NCI-H2107 treated with DMSO at 0.1 percent for 48 hours (cell line): ENCODE data around the gene ZNF598.
A peak's percentile ranks its signal among the peaks of the same experiment; 100 is the strongest.

Experiments used
- DNase-seq: peaks from one replicate; lab custom pipeline; 2025; ENCODE audit not compliant: unreplicated experiment; lab: John Stamatoyannopoulos, UW

The ZNF598 gene

DNA sequence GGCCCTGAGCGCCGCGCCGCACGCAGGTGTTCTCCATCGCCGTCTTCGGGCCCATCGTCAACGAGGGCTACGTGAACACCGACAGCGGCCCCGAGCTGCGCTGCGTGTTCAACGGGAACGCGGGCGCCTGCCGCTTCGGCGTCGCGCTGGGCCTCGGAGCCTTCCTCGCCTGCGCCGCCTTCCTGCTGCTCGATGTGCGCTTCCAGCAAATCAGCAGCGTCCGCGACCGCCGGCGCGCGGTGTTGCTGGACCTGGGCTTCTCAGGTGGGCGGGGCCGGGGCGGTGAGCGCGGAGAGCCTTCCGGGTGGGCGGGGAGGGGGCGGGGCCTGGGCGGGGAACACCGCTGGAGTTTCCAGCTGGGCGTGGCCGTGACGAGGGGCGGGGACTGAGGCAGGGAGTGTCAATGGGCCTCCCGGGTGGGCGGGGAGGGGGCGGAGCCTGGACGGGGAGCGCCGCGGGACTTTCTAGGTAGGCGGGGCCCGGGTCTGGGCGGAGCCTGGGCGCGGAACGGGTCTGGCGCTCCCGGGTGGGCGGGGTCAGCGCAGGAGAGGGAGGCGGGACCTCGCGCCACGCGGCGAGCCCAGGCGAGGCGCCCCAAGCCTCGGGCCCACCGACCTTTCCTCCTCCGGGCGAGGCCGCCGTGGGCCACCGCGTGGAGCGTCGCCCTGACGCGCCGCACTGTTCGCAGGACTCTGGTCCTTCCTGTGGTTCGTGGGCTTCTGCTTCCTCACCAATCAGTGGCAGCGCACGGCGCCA is 17.5 kb downstream of the ZNF598 start:
- no peak for DNase-seq

DNA sequence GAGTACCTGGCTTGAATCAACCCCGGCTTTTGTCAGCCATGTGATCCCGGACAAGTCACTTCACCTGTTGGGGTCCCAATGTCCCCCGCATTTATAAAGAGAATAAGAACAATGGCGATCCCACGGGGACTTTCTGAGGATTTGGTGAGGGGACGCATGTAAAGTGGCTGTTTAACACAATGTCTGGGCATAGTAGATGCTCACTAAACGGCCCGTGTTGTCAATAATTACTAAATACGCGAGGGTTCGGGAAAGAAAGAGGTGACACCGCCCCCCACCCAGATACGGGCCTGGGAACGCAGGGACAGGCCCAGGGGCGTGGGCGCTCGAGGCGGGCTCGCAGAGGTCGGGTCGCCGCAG is 18.1 kb downstream of the ZNF598 start:
- no peak for DNase-seq

DNA sequence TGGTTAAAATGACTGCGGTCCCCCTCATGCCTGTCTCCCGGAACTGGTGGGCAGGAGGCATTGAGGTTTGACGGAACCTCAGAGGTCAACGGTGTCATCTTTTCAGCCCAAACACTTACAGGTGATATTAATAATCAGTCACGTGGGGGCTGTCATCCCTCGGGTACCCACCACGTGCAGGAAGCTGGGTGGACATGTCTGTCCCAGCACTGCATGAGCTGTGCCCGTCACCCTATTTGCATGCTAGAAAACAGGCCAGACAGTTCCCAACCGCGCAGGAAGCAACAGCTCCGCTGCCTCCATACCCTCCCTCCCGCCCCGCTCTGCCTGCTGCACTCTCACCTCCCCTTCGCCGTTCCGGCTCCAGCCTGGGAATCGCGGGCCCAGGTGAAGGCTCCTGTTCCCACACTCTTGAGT is 18.5 kb downstream of the ZNF598 start:
- no peak for DNase-seq

DNA sequence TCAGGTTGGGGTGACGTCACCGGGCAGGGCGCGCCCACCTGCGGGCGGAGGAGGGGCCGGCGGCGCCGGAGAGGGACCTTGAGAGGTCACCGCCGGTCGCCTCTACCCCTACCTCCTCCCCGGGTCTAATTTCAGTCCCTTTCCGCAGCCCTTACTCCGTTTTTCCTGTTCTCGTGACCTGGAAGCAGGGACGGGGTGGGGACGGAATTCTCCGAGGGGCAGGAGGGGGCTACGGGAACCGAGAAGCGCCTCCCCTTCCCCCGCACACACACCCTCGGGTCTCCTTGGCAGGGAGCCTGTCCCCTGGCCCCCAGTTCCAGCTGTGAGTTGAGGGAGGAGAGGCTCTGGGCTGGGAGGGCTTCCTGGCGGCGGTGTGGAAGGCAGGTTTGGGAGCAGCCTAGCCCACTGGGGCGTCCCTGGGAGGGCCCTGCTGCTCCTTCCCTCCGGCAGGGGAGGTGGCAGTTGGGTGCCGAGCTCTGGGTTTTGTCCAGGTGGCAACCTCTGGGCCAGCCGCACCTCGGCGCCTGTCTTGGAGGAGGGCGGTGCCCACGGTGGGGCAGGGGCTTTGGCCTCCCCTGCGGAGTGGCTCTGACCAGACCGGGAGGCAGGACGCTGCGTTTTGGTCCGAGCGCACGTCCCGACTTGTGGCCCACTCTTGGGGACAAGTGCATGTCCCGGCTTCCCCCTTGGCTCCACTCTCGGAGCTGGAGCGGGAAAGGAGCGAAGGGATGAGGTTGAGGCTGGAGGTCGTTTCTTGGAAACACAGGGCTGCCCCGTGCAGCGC is 19.1 kb downstream of the ZNF598 start:
- DNase-seq, result no peak

DNA sequence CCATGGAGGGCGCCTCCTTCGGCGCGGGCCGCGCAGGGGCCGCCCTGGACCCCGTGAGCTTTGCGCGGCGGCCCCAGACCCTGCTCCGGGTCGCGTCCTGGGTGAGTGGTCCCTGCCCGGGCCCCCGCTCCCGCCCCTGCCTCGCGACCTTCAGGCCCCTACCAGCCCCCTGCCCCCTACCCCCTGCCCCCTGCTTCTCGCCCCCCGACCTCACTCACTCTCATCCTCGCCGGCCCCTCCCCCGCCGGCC is 19.6 kb downstream of the ZNF598 start:
- no peak for DNase-seq

DNA sequence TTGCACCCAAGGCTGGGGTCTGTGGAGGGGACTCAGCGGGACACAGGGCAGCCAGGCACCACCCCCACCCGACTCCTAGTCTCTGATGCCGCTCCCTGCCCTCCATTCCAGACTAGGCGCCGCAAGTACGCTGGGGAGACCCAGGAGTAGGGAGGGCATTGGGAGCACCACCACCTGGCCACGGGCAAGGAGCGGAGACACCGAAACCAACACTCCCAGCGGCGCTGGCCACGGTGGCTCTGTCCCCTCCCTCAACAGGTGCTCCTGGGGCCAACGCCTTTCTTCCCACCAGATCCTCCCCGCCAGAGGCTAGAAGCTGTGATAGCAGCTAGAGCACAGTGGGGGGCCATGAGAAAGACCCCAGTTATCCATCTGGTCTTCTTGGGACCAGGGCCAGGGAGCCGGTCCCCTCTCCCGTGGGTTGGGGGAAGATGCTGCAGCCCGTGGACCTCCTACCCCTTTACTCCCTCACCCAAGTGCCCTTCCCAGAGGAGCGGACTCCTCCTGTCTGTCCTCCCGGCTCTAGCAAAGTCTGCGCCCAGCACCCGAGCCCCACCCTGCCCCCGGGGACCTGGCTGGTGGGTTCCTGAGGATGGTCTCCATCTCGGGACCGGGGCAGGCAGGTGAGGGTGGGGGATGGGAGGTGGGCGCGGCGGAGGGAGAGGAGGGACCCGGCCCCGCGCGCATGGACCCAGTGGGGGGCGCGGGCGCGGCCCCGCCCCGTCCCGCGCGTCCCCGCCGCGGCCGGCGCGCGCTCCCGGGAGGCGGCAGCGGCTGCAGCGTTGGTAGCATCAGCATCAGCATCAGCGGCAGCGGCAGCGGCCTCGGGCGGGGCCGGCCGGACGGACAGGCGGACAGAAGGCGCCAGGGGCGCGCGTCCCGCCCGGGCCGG is 20.2 kb downstream of the ZNF598 start, which contains the start of gene SYNGR3:
SYNGR3 (plus strand) TSS at position 762 of the 892 bp plus-strand sequence. CDS start 133 bp downstream, outside the sequence.
- peak; percentile 54 for DNase-seq

DNA sequence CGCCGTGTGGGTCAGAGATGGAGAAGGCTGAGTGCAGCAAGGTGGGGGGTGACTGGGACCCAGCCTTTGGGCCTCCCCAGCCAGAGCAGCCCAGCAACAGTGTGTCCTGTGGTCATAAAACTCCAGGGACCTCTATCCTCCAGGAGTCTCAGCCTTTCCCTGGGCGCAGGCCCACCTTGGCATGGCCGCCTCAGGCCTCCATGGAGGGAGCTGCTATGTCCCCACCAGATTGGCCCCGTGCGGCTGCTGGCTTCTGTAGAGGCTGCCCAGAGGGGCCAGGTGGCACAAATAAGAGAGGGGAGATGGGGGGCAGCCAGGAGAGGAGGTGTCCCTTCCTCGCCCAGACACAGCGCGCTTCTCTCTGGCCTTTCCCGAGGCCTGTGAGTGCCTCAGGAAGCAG is 22.4 kb downstream of the ZNF598 start:
- no peak for DNase-seq

DNA sequence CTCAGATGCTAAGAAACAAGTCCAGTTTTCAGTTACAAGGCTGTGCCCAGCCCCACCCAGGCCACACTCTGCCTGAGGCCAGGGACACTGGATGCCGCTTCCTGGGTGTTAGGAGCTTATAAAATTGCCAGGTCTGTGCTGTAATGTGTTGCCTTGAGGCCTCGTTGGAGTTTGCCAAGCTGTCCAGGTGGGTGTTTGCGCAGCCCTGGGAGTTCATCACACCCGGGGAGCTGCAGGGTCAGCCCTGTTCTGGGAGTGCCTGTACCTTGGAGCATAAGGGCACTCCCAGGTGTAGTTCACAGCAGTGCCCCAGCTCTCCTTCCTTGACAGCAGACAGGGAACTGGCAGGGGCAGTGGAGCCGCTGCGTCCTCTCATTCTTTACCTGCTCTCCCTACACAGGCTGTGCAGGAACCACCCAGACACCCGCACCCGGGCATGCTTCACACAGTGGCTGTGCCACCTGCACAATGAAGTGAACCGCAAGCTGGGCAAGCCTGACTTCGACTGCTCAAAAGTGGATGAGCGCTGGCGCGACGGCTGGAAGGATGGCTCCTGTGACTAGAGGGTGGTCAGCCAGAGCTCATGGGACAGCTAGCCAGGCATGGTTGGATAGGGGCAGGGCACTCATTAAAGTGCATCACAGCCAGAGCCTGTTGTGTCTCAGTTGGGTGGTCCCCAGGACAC is 24.0 kb downstream of the ZNF598 start:
- no peak for DNase-seq

DNA sequence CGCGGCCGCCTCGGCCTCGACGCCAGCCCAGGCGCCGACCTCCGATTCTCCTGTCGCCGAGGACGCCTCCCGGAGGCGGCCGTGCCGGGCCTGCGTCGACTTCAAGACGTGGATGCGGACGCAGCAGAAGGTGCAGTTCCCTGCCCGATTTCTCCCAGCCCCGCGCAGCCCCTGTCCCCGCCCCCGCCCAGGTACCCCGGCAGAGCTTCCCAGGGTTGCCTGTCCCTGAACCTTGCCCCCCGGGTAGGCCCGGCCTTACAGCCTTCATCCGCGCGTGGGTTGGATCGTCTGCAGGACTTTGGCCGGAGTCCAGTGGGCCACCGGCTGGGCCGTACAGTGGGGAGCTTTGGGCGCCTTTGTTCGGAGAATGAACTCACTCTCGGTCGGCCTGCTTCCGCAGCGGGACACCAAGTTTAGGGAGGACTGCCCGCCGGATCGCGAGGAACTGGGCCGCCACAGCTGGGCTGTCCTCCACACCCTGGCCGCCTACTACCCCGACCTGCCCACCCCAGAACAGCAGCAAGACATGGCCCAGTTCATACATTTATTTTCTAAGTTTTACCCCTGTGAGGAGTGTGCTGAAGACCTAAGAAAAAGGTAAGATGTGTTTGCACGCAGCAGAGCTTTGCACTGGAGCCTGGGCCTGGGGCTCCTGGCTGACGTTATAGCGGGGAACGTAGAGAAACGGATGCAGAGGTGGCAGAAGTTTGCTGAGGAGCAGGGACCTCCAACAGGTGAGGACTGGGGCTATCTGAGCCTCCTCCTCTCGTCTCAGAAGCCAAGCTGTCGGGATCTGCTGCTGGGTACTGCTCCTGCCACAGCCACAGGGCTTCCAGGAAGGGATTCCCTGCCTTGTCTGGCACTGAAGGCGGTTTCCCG is 25.0 kb downstream of the ZNF598 start:
- DNase-seq, result no peak

DNA sequence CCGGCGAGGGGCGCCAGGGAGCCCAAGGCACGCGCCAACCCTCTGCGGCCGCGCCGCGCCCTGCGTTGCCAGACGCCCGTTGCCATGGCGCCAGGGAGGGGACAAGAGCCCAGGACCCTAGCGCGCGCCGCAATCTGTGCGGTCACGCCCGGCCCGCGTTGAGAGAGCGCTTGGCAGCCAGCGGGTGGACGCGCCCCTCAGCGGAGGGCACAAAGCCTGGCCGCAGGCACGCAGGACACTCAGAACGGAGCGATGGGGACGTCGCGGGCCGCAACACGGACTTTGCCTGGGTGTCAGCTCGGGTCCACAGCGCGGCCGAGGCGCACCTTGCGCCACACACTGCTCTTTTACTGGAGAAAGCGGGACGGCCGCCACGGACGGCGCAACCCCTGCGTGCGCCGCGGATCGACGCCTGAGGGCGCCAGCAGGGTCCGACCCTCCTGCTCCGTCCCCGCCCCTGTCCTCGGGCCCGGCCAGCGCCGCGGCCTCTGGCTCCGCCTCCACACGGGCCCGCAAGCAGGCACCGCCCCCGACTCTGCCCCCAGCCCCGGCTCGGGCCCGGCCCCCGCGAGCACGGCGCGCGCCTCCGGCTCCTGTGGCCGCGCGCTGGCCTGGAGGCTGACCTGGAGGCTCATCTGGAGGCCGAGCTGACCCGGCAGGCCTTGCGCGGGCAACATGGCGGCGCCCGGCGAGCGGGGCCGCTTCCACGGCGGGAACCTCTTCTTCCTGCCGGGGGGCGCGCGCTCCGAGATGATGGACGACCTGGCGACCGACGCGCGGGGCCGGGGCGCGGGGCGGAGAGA is 25.9 kb downstream of the ZNF598 start, which contains the start of gene GFER:
GFER (plus strand) TSS at position 650 of the 803 bp plus-strand sequence; CDS start at position 676, 26 bp downstream.
- peak; percentile 51 for DNase-seq

DNA sequence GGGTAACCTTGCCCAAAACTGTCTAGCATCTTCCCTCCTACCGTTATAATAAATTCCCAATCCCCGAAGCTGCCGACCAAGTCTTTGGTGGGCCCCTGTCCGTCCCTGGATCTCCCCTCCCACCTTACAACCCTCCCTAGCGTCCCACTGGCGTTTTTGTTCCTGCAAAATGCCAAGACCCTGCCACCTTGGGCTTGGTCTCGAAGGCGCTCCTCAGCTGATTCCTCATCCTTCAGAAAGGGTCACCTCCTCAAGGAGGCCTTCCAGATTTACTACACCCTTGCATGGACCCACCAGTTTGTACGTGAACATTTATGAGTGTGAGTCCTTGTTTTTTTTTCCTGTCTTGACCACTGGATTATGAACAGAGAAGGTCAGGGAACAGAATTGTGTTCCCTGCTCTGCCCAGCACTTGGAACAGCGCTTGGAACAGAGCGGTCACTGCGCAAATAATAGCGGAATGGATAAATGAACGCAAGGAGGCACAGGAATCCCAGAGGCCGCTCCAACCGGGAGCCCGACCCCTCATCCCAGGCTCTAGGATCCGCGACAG is 26.6 kb downstream of the ZNF598 start:
- no peak for DNase-seq

DNA sequence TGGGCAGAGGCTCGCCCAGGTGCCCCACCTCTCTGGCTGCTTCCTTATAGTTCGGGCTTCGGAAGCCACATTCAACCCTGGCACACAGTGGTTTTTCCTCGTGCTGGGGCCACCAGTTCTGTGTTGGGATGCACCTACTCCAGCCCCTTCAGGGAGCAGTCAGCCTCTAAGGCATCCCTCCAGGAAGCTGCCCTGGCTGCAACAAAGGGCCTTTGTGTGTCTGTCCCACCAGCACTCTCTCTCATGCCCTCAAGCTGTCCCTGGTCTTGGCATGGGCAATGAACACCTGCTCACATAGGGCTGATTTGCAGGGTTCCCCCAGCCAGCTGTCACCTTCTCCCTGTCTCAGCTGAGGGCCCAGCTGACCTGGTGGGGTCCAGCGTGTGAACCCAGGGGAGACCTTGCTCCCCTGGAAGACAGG is 27.6 kb downstream of the ZNF598 start:
- no peak for DNase-seq

DNA sequence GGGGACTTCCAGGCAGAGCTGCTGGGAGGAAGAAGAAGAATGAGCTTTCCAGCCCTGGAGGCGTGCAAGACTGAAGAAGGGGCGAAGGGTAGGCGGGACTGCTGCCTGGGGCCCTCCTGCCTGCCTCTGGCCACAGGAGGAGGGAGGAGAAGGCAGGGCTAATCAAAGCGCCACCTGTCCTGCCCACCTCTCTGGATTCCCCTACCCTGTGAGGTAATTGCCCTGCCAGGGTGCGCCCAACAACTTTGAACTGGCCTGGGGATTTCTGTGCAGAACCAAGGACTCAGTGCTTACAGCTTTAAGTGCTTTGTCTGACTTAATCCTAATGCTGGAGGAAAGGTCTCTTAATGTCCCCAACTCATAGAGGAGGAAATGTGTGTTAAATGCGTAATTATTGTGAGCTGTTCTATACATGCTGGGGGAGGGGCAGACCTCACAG is 28.2 kb downstream of the ZNF598 start, which contains the start of gene NOXO1:
NOXO1 (minus strand) TSS at position 72 of the 439 bp plus-strand sequence. CDS start 290 bp downstream, outside the sequence.
- no peak for DNase-seq

DNA sequence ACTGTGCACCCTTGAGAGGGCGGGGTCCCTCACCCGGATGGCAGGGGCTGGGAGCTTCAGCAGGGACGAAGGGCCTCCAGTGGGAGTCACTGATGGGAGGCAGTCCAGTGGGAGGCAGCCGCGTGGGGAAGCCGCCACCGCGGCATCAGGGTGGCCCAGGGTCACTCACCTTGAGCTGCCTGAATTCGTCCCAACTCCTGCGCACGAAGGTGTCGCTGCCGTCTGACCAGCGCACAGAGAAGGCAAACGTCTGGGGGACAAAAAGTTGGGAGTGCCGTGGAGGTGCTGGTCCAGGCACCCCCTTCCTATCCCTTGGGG is 28.9 kb downstream of the ZNF598 start:
- DNase-seq, result no peak

DNA sequence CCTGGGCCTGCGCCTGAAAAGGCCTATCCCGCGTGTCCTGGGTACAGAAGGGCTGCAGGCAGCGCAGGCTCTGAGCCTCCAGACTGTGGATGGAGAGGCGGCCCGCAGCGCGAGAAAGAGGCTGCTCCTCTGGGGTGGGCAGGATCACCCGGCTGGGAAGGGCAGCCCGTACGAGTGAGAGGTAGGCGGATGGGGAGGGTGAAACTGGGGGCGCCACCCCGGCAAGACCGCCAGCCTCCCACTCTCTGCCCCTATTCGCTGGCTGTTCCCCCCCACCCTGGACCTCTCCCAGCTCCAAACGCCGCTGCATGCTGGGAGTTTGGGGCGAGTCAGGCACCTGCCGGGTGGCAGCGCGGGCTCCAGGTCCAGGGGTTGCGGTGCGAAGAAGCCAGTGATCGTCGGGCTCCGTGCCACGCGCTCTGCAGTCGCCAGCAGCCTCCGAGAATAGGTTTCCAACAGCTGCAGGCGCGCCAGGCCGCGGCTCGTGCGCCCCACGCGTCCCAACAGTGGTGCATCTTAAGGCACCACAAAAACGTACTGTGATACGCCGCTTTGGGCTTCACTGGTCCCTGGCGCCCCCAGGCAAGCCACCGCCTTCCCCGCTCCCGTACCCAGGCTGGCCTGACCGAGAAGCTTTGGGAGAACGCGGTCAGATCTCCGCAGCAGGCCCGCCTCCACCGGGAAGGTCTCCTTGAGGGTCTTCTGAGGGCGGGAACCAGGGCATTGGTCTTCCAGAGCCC is 29.4 kb downstream of the ZNF598 start:
- no peak for DNase-seq

DNA sequence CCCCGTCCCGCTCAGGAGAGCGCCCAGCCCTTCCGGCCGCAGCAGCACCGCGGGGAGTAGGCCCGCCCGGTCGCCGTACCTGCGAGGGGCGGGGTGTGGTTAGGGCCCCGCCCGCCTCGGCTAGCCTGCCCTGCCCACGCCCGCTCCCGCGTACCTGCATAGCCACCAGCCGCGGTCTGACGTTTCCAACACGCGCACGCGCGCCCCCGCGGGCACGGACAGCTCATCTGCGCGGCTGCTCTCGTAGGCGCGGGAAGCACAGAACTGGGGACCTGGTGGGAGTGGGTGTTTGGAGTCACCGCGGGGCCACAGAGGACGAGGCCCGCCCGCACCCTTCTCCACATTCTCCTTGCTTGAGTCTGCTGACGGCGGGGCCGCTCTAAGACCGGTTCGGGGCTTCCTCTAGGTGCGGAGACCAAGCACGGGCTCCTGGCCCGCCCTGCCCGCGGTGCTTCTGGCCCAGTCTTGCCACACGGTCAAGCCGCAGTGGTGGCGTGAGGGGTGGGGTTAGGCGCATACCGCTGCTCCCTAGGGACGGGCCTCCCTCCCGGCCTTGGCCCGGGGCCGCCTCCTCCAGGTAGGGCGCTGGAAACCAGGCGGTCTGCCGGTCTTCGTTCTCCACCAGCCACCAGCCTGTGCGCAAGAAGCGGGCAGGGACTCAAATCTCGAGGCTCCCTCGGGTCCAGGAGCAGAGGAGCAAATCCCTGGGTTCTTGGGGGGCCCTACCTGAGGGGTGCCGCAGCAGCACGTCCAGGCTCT is 30.2 kb downstream of the ZNF598 start:
- DNase-seq, result no peak

DNA sequence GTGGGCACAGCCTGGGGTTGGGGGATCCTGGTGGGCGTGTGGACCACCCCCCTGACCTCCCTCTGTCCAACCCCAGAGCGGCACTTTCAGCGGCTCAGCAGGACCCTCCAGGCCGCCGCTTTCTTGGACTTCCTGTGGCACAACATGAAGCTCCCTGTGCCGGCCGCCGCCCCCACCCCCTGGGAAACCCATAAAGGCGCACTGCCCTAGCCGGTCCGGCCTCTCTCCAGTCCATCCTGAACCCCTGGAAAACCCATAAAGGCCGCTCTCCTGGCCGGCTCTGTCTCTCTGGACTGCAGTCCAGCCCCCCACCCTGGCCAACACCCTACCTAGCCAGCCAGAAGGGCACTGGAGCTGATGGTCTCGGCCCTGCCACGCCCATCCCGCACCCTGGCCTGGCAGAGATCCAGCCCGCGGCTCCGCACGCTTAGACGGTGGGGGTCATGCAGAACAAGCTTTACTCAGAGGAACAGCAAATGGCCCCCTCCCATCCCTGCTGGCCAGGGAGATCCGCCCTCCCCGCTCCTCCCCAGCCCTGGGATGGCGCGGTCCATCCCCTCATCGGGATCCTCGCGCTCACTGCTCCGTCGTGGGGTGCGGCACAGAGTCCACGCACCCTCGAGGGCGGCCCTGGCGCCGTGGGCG is 31.0 kb downstream of the ZNF598 start:
- no peak for DNase-seq
